Fibroblast of gingiva (primary cell): ENCODE data around the gene SFXN5.

Source experiments
- DNase-seq: peaks from one replicate; pipeline ENCODE4 v3.0.0-alpha.2; 2011; ENCODE audit warnings: low read depth

Gene SFXN5

GRCh38 chr2:72956050-72956395 is 115.5 kb downstream of the SFXN5 start:
- DNase-seq, result no peak

DNA sequence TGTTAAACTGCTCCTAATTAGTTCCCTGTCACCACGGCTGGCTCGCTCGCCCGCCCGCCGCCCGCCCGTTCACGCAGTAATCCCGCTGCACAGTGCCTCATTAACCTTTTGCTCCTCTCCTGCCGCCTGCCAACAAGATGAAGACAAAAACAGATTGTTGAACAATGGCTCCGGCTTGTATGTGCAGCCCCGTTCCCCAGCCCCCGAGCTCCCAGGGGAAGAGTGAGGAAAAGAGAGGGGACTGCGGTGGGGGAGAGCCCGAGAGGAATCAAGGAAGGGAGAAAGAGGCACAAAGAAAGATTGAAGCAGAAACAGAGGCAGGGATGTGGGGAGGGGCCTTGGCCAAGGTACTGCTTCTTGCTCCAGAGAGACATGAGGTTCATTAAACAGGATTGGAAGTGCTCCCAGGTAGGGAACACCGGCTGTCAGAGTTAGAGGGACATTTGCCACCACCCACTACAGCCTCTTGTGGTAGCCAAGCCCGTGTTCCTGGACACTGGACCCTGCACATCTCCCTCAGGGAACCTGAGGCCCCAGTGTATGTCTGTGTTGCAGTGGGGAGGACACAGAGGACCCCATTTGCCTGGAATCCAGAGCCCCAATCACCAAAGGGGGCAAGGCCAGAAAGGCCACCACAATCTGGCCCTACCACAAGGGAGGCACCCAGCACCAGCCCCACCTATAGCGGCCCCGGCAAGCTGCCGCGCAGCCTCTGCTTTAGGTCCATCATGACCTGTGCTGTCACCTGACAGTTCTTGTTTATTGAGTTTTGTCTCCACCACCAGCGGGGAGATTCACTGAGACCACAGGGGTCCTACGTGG is 116.1 kb downstream of the SFXN5 start:
- no peak for DNase-seq

DNA sequence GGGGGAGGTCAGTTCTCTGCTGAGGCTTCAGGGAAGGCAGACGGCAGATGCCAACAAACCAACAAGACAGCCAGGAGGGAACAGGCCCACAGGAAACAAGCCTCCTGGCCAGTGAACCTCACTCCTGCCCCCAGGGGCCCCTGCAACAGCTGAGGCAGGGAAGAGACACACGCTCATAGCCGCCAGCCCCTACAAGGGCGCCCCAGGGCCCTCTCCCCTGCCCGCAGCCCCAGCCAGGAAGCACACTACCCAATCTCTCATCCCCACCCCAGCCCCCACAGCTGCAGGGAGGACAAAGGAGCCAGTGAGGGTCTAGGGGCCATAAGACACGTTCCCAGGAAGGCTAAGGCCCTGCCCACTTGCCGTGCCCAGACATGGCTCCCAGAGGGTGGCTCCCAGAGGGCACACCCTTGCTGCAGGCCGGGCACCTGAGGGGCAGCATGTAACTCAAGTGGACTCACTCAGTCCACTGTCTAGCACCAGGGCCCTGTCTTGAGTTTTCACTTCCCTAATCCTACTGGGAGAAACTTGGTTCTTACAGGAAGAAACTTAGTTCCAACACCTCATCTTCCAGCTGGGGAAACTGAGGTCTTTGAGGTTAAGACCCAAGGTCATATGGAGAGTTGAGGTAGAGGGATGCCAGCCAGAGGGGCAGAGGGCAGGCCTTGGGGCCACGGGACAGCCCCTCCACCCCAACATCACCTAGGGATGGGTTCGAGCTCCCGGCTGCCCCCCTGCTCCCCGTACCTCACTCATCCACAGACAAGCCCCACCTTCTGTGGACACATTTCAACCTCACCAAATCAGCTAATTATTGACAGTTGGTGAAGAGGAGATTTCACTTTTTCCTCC is 116.9 kb downstream of the SFXN5 start:
- DNase-seq, result no peak

GRCh38 chr2:72953976-72954375 is 117.5 kb downstream of the SFXN5 start:
- no peak for DNase-seq

DNA sequence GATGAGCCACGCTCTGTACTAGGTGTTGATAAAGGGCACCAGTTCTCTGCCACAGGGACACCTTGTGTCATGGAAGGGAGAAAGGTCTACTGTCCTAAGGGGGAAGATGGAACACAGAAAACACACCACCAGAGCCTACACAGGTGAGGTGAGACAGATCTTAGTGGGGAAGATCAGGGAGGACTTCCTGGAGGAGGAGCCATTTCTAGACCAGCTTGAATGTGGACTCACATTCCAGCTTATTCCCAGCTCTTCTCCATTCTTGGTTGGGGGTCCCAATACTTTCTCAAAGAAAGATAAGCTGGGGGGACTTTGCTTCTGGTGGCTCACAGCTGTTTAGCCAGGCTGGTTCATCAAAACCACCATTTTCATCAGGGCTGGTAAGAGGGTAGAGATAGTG is 118.0 kb downstream of the SFXN5 start:
- DNase-seq, result no peak

DNA sequence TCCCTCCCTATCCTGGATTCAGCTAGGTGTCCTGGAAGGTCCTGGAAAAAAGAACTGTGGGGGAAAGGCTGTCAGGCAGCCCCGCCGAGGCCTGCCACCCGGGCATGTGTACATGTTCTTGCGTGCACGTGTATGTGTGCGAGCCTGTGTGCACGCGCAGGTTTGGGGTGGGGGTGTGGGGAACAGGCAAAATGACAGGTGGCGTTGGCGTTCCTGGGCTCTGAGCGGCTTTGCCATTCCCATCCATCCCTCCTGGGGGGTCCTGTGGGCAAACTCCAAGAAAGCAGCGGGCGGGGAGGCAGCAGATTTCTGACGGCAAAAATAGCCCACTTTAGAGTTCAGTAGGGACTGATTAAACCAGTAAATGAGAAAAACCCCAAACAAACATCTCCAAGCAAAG is 118.6 kb downstream of the SFXN5 start:
- DNase-seq, result no peak

DNA sequence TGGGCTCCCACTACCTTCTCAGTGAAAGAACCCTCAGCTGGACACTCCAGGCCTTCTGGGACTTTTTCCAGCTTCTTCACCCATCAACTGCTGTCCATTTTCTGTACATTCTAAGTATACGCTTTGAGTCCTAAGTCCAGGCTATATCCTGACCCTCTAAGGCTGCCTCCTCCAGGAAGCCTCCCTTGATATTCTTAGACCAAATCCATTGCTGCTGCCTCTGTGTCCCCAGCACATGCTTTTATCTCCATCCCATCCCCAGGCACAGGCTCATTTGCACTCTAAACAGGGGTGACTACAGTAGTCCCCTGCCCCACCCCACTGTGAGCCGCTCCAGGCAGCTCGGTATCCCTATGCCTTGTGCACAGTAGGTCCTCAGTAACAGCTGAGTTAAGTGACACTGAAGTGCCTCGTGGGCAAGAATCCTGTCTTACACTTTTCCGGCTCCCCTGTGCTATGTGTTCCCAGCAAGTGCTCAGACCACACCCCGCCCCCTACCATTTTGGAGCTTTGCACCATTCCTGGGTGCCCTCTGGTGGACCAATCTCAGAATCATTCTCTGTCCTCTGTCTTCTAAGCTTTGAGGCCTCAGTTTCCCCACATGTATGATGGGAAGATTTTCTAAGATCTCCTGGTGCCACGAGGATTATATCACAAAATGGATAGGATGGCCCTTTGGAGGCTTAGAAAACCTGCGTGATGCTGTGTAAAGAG is 119.2 kb downstream of the SFXN5 start:
- no peak for DNase-seq

GRCh38 chr2:72951303-72952095 is 120.0 kb downstream of the SFXN5 start:
- no peak for DNase-seq

GRCh38 chr2:72950558-72951255 is 120.8 kb downstream of the SFXN5 start:
- no peak for DNase-seq

DNA sequence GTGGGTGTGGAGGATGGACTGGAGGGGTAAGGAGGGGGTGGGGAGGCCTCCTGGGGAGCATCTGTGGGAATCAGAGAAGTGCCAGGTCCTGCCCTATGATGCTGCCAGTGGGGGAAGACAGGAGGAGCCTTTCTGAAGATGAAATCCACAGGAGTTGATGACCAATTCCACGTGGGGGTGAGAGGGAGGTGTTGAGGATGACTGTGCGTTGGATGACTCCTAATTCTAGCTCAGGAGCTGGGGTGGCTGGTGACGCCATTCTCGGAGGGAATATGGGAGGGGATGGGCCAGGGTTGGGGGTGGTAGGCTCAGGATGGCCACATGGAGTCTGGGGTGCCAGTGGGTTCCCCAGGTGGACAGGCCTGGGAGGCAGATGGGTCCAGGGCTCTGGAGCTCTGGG is 121.9 kb downstream of the SFXN5 start:
- no peak for DNase-seq

- no peak for DNase-seq
Observed at GRCh38 chr2:72949045-72949444, 122.5 kb downstream of the SFXN5 start.

- no peak for DNase-seq
Observed at GRCh38 chr2:72947952-72948830, 123.3 kb downstream of the SFXN5 start.

- no peak for DNase-seq
Observed at GRCh38 chr2:72946466-72946865, 125.0 kb downstream of the SFXN5 start.

- DNase-seq, result no peak
Observed at GRCh38 chr2:72945450-72946019, 126.0 kb downstream of the SFXN5 start.

- DNase-seq, result no peak
Observed at GRCh38 chr2:72944804-72945449, 126.6 kb downstream of the SFXN5 start.

DNA sequence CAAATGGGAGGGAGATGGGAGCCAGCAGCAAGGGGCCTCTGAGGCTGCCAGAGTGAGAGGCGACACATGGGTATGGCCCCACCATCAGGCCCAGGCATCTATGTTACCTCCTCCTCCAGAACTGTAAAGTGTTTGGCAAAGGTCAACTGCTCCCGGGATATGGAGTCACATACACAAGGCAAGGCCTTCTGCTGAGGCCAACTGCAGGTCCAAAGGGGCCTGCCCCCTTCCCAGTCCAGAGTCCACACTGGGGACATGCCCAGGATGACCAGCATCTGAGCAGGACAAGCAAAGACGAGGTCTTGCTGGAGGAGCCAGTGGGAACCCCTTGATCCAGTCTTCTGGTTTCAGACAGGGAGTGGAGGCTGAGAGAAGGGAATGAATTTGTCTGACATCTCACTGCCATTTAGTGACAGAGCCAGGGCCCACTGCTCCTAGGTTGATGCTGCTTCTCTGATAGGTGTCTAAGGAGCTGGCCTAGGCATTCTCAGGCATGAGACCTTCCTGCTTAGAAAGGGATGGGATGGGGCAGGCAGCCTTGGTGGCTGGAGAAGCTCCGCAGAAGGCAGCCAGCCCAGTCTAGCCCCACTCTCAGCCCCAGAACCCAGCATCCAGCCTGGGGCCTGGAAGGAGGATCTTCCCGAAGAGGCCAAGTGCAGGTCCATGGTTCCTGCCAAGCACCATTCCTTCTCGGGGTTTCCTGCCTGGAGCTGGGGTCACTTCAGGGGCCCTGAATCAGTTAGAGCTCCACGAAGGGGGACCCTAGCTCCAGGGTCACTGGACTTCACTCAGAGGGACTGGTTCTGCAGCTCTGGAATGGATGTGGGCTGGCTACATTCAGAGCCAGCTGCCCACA is 127.7 kb downstream of the SFXN5 start:
- DNase-seq, result no peak

GRCh38 chr2:72942881-72943418 is 128.6 kb downstream of the SFXN5 start:
- no peak for DNase-seq

DNA sequence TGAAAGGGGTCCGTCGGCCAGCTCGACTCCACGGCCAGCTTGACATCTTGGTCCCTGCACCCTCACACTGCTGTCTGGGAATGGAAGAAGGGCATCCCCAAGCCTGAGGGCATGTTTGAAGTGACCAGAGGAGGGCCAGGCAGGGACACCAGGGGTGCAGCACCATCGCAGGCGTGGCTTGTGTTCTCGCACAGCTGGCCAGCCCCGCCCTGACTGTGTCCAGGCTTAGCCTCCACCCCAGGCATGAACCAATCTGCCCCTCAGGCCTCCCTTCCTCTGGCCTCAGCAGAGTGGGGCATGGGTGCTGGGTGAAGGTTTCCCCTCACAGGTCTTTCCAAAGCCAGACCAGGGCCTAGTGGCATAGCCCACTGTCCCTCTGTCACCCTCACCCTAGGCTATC is 129.2 kb downstream of the SFXN5 start:
- no peak for DNase-seq
